Nephron (organoid): Measurements from ENCODE around the gene AXIN1.

Experiments used
- H3K27ac Mint-ChIP-seq, 3 experiments: 2 replicates each; pipeline ENCODE4 v1.8.0; 2020; ENCODE audit warnings: mixed read lengths in 3 of 3, mild to moderate bottlenecking in 2 of 3, moderate library complexity in 1 of 3
- H3K27me3 Mint-ChIP-seq: 2 replicates; pipeline ENCODE4 v1.8.0; 2021; ENCODE audit warnings: low read depth, mild to moderate bottlenecking, moderate library complexity, mixed read lengths
- H3K36me3 Mint-ChIP-seq: 2 replicates; pipeline ENCODE4 v1.8.0; 2020; ENCODE audit warnings: low read depth, mixed read lengths
- H3K4me1 Mint-ChIP-seq: 2 replicates; pipeline ENCODE4 v1.8.0; 2020; ENCODE audit warnings: mixed read lengths
- H3K4me3 Mint-ChIP-seq, 3 experiments: 2 replicates each; pipeline ENCODE4 v1.8.0; 2020; ENCODE audit warnings: mild to moderate bottlenecking in 3 of 3, mixed read lengths in 3 of 3, moderate library complexity in 2 of 3
- H3K9me3 Mint-ChIP-seq: 2 replicates; pipeline ENCODE4 v1.8.0; 2020; ENCODE audit warnings: mixed read lengths
- CTCF ChIP-seq, 3 experiments: fragments of 200-600 bp; sonication (generic); IDR thresholded peaks; one replicate each; pipeline ENCODE4 v1.5.0; 2021; ENCODE audit warnings: antibody characterized with exemption in 3 of 3; ENCODE audit not compliant: unreplicated experiment in 3 of 3

Gene AXIN1

GRCh38 chr16:316741-317464, 35.6 kb downstream of the AXIN1 start:
- Mint-ChIP-seq H3K4me3 (no peak overlapping the region), H3K9me3 (no peaks in the 10 kb centered on the region)

GRCh38 chr16:314795-315299, 37.7 kb downstream of the AXIN1 start:
- H3K4me3 Mint-ChIP-seq = no peak overlapping the region
- H3K4me1 Mint-ChIP-seq = peaks cover 5% of the 10 kb centered on the region
- H3K9me3 Mint-ChIP-seq = no peaks in the 10 kb centered on the region
- no peak for TF ChIP-seq CTCF (IDR thresholded peaks at IDR 0.05; ENCODE audit: unreplicated experiment in 3 of 3)
- no peaks in the 10 kb centered on the region for H3K27me3 Mint-ChIP-seq
- peaks cover 17% of the 10 kb centered on the region for H3K36me3 Mint-ChIP-seq
- no peak overlapping the region for H3K27ac Mint-ChIP-seq

More at GRCh38 chr16:316741-317464, 35.6 kb downstream of the AXIN1 start:
- Mint-ChIP-seq H3K27me3 (no peaks in the 10 kb centered on the region), H3K27ac (no peak overlapping the region), H3K36me3 (peaks cover 21% of the 10 kb centered on the region), H3K4me1 (peaks cover 5% of the 10 kb centered on the region)
- TF ChIP-seq CTCF (IDR thresholded peaks at IDR 0.05; ENCODE audit: unreplicated experiment in 3 of 3) = no peak

- H3K36me3 Mint-ChIP-seq = peaks cover 13% of the 10 kb centered on the region
- no peak overlapping the region for H3K4me3 Mint-ChIP-seq
Measured at GRCh38 chr16:314351-314750, 38.2 kb downstream of the AXIN1 start.

GRCh38 chr16:311725-312124, 40.8 kb downstream of the AXIN1 start:
- no peaks in the 10 kb centered on the region for H3K27me3 Mint-ChIP-seq
- peaks cover 9% of the 10 kb centered on the region for H3K36me3 Mint-ChIP-seq
- no peaks in the 10 kb centered on the region for H3K9me3 Mint-ChIP-seq
- TF ChIP-seq CTCF (IDR thresholded peaks at IDR 0.05; ENCODE audit: unreplicated experiment in 3 of 3) = no peak
- H3K4me1 Mint-ChIP-seq = no peaks in the 10 kb centered on the region
- H3K4me3 Mint-ChIP-seq = no peak overlapping the region
- H3K27ac Mint-ChIP-seq = no peak overlapping the region

More at GRCh38 chr16:314351-314750, 38.2 kb downstream of the AXIN1 start:
- no peaks in the 10 kb centered on the region for H3K27me3 Mint-ChIP-seq
- no peak overlapping the region for H3K27ac Mint-ChIP-seq
- H3K4me1 Mint-ChIP-seq = peaks cover 5% of the 10 kb centered on the region
- no peak for TF ChIP-seq CTCF (IDR thresholded peaks at IDR 0.05; ENCODE audit: unreplicated experiment in 3 of 3)
- no peaks in the 10 kb centered on the region for H3K9me3 Mint-ChIP-seq

GRCh38 chr16:309476-309875, 43.0 kb downstream of the AXIN1 start:
- H3K36me3 Mint-ChIP-seq = peaks cover 16% of the 10 kb centered on the region
- H3K9me3 Mint-ChIP-seq = no peaks in the 10 kb centered on the region

More at GRCh38 chr16:309476-309875, 43.0 kb downstream of the AXIN1 start:
- Mint-ChIP-seq H3K4me1 (peaks cover 5% of the 10 kb centered on the region), H3K27ac (no peak overlapping the region), H3K27me3 (no peaks in the 10 kb centered on the region), H3K4me3 (no peak overlapping the region)
- TF ChIP-seq CTCF (IDR thresholded peaks at IDR 0.05; ENCODE audit: unreplicated experiment in 3 of 3) = no peak
